IPS-20b (cell line): Measurements from ENCODE around the gene PITRM1.
"Not testable (repeated sequence)": the region's sequence is repeated elsewhere in the genome, so short reads cannot be mapped to it uniquely, and the experiment has no call there.

Experiments used
- H3K27ac ChIP-seq: one replicate; pipeline ENCODE4 v1.5.1; 2013; ENCODE audit warnings: low read length
- H3K27me3 ChIP-seq: 2 replicates; pipeline ENCODE4 v1.6.1; 2013; ENCODE audit warnings: mild to moderate bottlenecking, low read length, inconsistent platforms; ENCODE audit not compliant: insufficient read depth
- H3K36me3 ChIP-seq: 2 replicates; pipeline ENCODE4 v1.6.1; 2013; ENCODE audit warnings: low read depth, mild to moderate bottlenecking, inconsistent platforms, low read length, moderate library complexity; ENCODE audit not compliant: insufficient read depth
- H3K4me1 ChIP-seq: 2 replicates; pipeline ENCODE4 v1.6.1; 2013; ENCODE audit warnings: mild to moderate bottlenecking, control low read depth, inconsistent platforms, low read length, moderate library complexity; ENCODE audit not compliant: insufficient read depth
- H3K4me3 ChIP-seq: 2 replicates; pipeline ENCODE4 v1.5.1; 2013; ENCODE audit warnings: mild to moderate bottlenecking, low read length, inconsistent platforms
- H3K9ac ChIP-seq: 2 replicates; pipeline ENCODE4 v1.6.1; 2013; ENCODE audit warnings: low read depth, mild to moderate bottlenecking, inconsistent platforms, low read length, moderate library complexity
- H3K9me3 ChIP-seq: 2 replicates; pipeline ENCODE4 v1.6.1; 2013; ENCODE audit warnings: mild to moderate bottlenecking, low read depth, low read length, inconsistent platforms; ENCODE audit not compliant: insufficient read depth

PITRM1 gene

DNA sequence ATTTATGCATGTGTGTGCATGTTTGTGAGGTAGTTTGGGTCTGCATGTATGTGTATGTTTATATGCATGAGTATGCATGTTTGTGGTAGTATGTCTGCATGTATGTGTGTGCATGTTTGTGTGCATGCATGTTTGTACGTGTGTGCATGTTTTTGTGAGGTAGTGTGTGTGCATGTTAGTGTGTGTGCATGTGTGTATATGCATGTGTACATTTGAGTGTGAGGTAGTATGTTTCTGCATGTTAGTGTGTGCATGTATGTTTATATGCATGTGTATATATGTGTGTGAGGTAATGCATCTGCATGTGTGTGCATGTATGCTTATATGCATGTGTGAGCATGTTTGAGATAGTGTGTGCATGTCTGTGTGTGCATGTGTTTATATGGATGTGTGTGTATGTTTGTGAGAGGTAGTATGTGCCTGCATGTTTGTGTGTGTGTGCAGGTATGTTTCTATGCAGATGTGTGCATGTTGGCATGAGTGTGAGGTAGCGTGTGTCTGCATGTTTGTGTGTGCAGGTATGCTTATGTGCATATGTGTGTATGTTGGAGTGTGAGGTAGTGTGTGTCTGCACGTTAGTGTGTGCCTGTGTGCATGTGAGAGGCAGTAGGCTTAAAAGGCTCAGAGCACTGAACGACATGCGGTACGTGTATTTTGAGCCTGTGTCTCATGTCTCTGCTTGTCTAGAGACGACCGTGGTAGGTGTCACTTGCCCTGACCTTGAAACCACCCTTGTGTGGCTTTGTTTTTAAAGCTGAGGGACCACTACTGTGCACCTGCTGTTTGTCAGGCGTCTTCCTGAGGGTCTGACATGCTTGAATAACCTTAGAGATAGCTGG lies 61.6 kb downstream of the PITRM1 start:
- peaks cover 86% of the 10 kb centered on the region for H3K36me3 ChIP-seq
- no peak overlapping the region for H3K9ac ChIP-seq

DNA sequence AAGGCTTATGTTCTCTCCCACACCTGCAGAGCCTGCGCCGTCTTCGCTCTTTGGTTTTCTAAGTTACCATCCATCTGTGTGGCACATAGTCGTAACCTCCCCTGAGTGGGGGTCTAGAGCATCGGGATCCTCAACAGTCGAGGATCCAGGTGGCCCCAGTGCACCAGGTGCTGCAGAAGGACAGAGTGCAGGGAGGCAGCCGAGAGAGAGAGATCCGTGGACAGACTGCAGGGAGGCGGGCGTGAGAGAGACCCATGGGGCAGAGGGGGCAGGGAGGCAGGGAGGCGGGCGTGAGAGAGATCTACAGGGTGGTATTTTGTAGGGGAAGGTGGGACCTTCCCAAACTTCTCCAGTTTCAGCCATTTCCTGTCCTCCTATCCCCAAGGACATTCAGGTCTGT lies 62.9 kb downstream of the PITRM1 start:
- H3K36me3 ChIP-seq = peaks cover 85% of the 10 kb centered on the region
- no peaks in the 10 kb centered on the region for H3K27me3 ChIP-seq
- H3K9me3 ChIP-seq = no peaks in the 10 kb centered on the region

More for the DNA sequence above, 61.6 kb downstream of the PITRM1 start:
- H3K4me3 ChIP-seq = no peak overlapping the region
- no peak overlapping the region for H3K27ac ChIP-seq
- no peaks in the 10 kb centered on the region for H3K27me3 ChIP-seq
- H3K4me1 ChIP-seq = no peaks in the 10 kb centered on the region
- H3K9me3 ChIP-seq = no peaks in the 10 kb centered on the region

DNA sequence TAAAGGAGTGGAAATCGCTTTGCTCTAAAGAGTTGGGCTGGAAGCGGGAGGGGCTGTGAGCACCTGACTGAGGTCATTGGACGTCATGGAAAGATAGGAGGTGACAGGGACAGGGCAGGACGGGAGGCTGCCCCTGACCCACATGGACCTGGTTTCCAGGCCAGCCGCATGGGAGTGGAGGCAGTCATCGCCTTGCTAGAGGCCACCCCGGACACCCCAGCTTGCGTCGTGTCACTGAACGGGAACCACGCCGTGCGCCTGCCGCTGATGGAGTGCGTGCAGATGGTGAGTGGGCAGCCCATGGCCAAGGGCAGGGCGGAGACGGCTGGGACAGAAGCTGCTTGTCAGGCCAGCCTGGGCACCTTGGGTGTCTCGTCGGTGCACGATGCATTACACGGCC lies 63.4 kb downstream of the PITRM1 start:
- H3K36me3 ChIP-seq = peaks cover 86% of the 10 kb centered on the region
- H3K4me1 ChIP-seq = no peaks in the 10 kb centered on the region
- no peak overlapping the region for H3K4me3 ChIP-seq

More for the DNA sequence above, 62.9 kb downstream of the PITRM1 start:
- H3K4me3 ChIP-seq = no peak overlapping the region
- no peak overlapping the region for H3K27ac ChIP-seq
- no peaks in the 10 kb centered on the region for H3K4me1 ChIP-seq
- no peak overlapping the region for H3K9ac ChIP-seq

GRCh38 chr10:3108575-3109105 lies 63.9 kb downstream of the PITRM1 start:
- H3K4me3 ChIP-seq = no peak overlapping the region
- H3K36me3 ChIP-seq = peaks cover 87% of the 10 kb centered on the region
- no peak overlapping the region for H3K27ac ChIP-seq
- H3K9ac ChIP-seq = no peak overlapping the region
- H3K9me3 ChIP-seq = no peaks in the 10 kb centered on the region
- no peaks in the 10 kb centered on the region for H3K4me1 ChIP-seq
- H3K27me3 ChIP-seq = no peaks in the 10 kb centered on the region

More for the DNA sequence above, 63.4 kb downstream of the PITRM1 start:
- Histone ChIP-seq H3K27ac (no peak overlapping the region), H3K9me3 (no peaks in the 10 kb centered on the region), H3K27me3 (no peaks in the 10 kb centered on the region), H3K9ac (no peak overlapping the region)

- H3K36me3 ChIP-seq = peaks cover 87% of the 10 kb centered on the region
- no peaks in the 10 kb centered on the region for H3K27me3 ChIP-seq
- H3K4me1 ChIP-seq = peaks cover 3% of the 10 kb centered on the region; the same call in 1 of the 2 replicates
- no peak overlapping the region for H3K27ac ChIP-seq
- H3K4me3 ChIP-seq = no peak overlapping the region
- no peak overlapping the region for H3K9ac ChIP-seq
- H3K9me3 ChIP-seq = no peaks in the 10 kb centered on the region
Measured at GRCh38 chr10:3108033-3108432, 64.5 kb downstream of the PITRM1 start.

- no peak overlapping the region for H3K9ac ChIP-seq
- no peak overlapping the region for H3K4me3 ChIP-seq
- no peaks in the 10 kb centered on the region for H3K9me3 ChIP-seq
- peaks cover 8% of the 10 kb centered on the region; the same call in 1 of the 2 replicates for H3K4me1 ChIP-seq
- no peaks in the 10 kb centered on the region for H3K27me3 ChIP-seq
- H3K27ac ChIP-seq = no peak overlapping the region
- peaks cover 87% of the 10 kb centered on the region for H3K36me3 ChIP-seq
Measured at GRCh38 chr10:3107426-3107961, 65.1 kb downstream of the PITRM1 start.

GRCh38 chr10:3106928-3107425 lies 65.6 kb downstream of the PITRM1 start:
- Histone ChIP-seq H3K27ac (no peak overlapping the region), H3K9me3 (no peaks in the 10 kb centered on the region), H3K36me3 (peaks cover 82% of the 10 kb centered on the region), H3K27me3 (no peaks in the 10 kb centered on the region), H3K4me1 (peaks cover 8% of the 10 kb centered on the region; the same call in 1 of the 2 replicates), H3K4me3 (no peak overlapping the region), H3K9ac (no peak overlapping the region)

- H3K4me3 ChIP-seq, H3K4me1 ChIP-seq, H3K27ac ChIP-seq, H3K9ac ChIP-seq, H3K27me3 ChIP-seq, H3K9me3 ChIP-seq: not testable (repeated sequence)
- peaks cover 80% of the 10 kb centered on the region for H3K36me3 ChIP-seq
Measured at GRCh38 chr10:3106328-3106727, 66.3 kb downstream of the PITRM1 start.

- Histone ChIP-seq H3K4me1 (peaks cover 8% of the 10 kb centered on the region; the same call in 1 of the 2 replicates), H3K9me3 (no peaks in the 10 kb centered on the region), H3K9ac (no peak overlapping the region; the same call in 1 of the 2 replicates), H3K27ac (no peak overlapping the region), H3K27me3 (no peaks in the 10 kb centered on the region), H3K36me3 (peaks cover 80% of the 10 kb centered on the region), H3K4me3 (no peak overlapping the region)
Measured at GRCh38 chr10:3105905-3106304, 66.7 kb downstream of the PITRM1 start.

DNA sequence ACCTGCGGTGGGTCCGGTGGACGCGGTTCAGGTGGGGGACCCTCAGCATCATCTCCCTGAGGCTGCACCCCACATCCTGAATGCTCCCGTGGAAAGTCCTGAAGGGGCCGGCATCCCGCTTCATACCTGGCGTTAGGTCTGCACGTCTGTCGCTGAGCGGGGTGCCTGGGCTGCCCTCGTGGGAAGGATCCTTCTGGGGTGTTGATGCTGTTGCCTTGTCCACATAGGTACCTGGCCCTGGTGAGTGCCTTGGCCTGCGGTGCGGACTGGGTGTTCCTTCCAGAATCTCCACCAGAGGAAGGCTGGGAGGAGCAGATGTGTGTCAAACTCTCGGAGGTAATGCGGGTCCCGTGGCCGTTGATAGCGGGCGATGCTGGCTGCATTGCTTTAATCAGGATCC lies 67.4 kb downstream of the PITRM1 start:
- no peak overlapping the region for H3K4me3 ChIP-seq
- no peak overlapping the region for H3K9ac ChIP-seq
- H3K9me3 ChIP-seq = no peaks in the 10 kb centered on the region
- no peaks in the 10 kb centered on the region for H3K27me3 ChIP-seq
- H3K27ac ChIP-seq = no peak overlapping the region
- peaks cover 8% of the 10 kb centered on the region; the same call in 1 of the 2 replicates for H3K4me1 ChIP-seq
- peaks cover 81% of the 10 kb centered on the region for H3K36me3 ChIP-seq

GRCh38 chr10:3104251-3104918 lies 68.2 kb downstream of the PITRM1 start:
- Histone ChIP-seq H3K9ac (no peak overlapping the region), H3K27ac (no peak overlapping the region), H3K4me1 (peaks cover 8% of the 10 kb centered on the region; the same call in 1 of the 2 replicates), H3K9me3 (no peaks in the 10 kb centered on the region), H3K27me3 (no peaks in the 10 kb centered on the region), H3K4me3 (no peak overlapping the region), H3K36me3 (peaks cover 83% of the 10 kb centered on the region)
